ENCODE results near the gene DCST1. TPM values are rescaled to one million over a fixed set of nuclear protein-coding genes. Genes with fewer than 3 reads are reported as not detected.

The DCST1 gene
- total RNA-seq, 1 donor from 2014 or later = 0.11 TPM

DNA sequence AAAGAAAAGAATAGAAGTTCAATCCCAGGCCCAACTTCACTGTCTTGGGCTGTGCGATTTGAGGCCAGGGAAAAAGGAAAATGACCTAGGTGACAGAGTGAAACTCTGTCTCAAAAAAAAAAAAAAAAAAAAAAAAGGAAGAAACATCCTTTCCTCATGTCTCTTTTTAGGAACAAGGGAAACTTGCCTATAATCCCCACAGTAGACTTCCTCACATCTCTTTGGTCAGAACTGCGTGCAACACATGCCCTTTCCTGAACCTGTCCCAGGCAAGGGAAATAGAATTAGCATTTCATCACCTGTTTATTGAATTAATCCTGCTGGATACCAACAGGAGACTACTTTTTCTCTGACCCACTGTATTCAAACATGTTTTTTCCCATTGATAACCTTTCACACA is 2.3 kb downstream of the DCST1 start:
- H3K4me3 Mint-ChIP-seq (ENCODE audit: low read depth) = no peak overlapping the region
- H3K27ac Mint-ChIP-seq = no peak overlapping the region
- no peaks in the 10 kb centered on the region for H3K36me3 Mint-ChIP-seq (ENCODE audit: low read depth)
- DNase-seq (ENCODE audit: low spot score) = no peak
- intact Hi-C loops (cut with micrococcal nuclease) = no loop called here
- no peaks in the 10 kb centered on the region for H3K9me3 Mint-ChIP-seq
- peaks cover 8% of the 10 kb centered on the region for H3K27me3 Mint-ChIP-seq (ENCODE audit: low read depth)
- peaks cover 3% of the 10 kb centered on the region for H3K4me1 Mint-ChIP-seq (ENCODE audit: low read depth)

DNA sequence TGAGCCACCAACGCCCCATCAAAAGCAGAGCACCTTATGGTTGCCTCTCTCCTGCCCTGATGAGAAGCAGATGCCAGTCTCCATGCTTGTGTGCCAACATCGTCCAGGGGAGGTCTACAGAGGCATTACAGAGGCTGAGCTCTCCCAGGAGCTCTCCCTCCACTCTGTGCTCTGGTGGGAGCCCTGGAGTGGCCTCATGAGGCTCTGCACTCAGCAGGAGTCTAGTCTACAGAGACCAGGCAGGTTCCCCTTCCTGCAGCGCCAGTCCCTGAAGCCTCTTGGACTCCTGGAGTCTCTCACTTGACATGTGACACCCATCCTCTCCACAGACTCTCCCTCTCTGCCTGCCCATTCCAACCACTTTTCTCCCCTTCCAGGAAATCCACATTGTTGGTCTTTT is 3.4 kb downstream of the DCST1 start:
- no peak overlapping the region for H3K4me3 Mint-ChIP-seq (ENCODE audit: low read depth)
- H3K36me3 Mint-ChIP-seq (ENCODE audit: low read depth) = no peaks in the 10 kb centered on the region
- peaks cover 3% of the 10 kb centered on the region for H3K4me1 Mint-ChIP-seq (ENCODE audit: low read depth)
- intact Hi-C loops (cut with micrococcal nuclease) = no loop called here
- H3K27ac Mint-ChIP-seq = no peak overlapping the region
- no peaks in the 10 kb centered on the region for H3K9me3 Mint-ChIP-seq
- DNase-seq (ENCODE audit: low spot score) = no peak
- H3K27me3 Mint-ChIP-seq (ENCODE audit: low read depth) = peaks cover 8% of the 10 kb centered on the region

DNA sequence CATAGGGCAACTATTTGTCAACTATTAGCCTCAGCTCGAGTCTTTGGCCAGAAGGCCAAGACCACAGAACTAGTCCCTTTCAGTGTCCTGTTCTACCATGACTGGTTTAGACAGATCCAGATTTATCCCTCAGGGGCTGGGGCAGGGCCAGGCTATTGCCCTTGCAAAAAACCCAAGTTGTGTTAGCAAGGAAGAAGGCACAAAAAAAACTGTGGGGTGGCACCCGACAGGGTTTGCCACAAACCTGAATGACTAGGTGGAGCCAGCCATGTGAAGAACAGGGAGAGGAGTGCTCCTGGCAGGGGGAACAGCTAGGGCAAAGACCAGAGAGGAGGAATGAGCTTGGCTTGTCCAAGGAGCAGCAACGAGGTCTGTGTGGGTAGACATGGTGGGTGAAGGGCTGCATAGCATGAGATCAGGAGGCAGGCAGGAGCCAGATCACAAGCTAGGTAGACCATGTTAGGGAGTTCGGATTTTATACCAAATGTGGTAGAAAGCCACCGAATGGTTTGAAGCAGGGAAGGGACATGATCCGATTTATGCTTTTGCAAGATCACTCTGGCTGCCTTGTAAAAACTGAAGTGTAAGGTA is 4.3 kb downstream of the DCST1 start:
- H3K27ac Mint-ChIP-seq = no peak overlapping the region
- DNase-seq (ENCODE audit: low spot score) = no peak
- no peaks in the 10 kb centered on the region for H3K9me3 Mint-ChIP-seq
- peaks cover 3% of the 10 kb centered on the region for H3K4me1 Mint-ChIP-seq (ENCODE audit: low read depth)
- intact Hi-C loops (cut with micrococcal nuclease) = no loop called here
- peaks cover 8% of the 10 kb centered on the region for H3K27me3 Mint-ChIP-seq (ENCODE audit: low read depth)
- H3K4me3 Mint-ChIP-seq (ENCODE audit: low read depth) = no peak overlapping the region
- H3K36me3 Mint-ChIP-seq (ENCODE audit: low read depth) = no peaks in the 10 kb centered on the region

DNA sequence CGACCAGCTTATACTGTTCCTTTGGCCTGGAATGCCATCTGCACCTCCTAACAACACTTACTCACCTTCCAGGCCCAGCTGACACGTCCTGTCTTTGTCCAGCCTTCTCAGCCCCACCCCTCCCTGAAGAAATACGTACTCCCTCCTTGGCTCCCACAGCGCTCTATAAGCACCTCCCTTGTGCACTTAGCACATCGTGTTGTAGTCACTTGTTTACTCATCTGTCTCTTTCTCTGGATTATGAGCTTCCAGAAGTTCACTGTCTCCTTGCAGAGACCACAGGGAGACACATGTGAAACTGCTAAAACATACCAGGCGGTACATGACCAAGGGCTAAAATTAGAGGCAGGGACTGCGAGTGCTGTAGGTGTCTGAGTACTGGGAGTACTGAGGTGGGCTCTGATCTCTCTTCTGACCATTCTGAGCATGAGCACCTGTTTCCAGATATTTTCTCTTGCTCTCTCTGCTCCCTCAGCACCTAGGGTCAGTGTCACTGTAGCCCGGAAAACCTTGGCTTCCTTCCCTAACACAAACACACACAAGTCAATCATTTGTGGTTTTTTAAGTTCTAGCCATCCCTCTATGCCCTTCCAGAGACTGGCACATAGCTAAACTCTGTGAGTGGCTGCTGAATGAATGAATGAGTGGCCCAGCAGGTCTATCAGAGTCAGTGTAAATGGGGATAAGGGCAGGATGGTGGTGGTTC is 5.1 kb downstream of the DCST1 start:
- intact Hi-C loops (cut with micrococcal nuclease) = no loop called here
- no peak overlapping the region for H3K4me3 Mint-ChIP-seq (ENCODE audit: low read depth)
- no peaks in the 10 kb centered on the region for H3K9me3 Mint-ChIP-seq
- no peaks in the 10 kb centered on the region for H3K36me3 Mint-ChIP-seq (ENCODE audit: low read depth)
- no peak overlapping the region for H3K27ac Mint-ChIP-seq
- DNase-seq (ENCODE audit: low spot score) = no peak
- peaks cover 3% of the 10 kb centered on the region for H3K4me1 Mint-ChIP-seq (ENCODE audit: low read depth)
- H3K27me3 Mint-ChIP-seq (ENCODE audit: low read depth) = peaks cover 8% of the 10 kb centered on the region

DNA sequence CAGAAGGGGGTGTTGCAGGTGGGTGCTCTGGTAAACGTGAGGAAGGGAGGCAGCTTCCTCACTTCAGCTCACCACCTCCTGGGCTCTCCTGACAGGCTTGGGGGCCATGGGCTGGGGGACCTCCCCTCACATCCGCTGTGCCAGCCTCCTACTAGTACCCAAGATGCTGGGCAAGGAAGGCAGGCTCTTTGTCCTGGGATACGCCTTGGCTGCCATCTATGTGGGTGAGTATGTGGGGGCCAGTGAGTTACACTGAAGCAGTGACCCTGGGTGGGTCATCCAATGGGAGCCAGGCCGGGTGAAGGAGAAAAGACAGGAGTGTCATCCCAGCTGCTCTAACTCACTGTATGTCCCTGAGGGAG is 5.7 kb downstream of the DCST1 start:
- Mint-ChIP-seq H3K36me3 (ENCODE audit: low read depth) (no peaks in the 10 kb centered on the region), H3K4me3 (ENCODE audit: low read depth) (no peak overlapping the region), H3K27me3 (ENCODE audit: low read depth) (peaks cover 8% of the 10 kb centered on the region), H3K4me1 (ENCODE audit: low read depth) (peaks cover 3% of the 10 kb centered on the region), H3K27ac (no peak overlapping the region), H3K9me3 (no peaks in the 10 kb centered on the region)
- intact Hi-C loops (cut with micrococcal nuclease) = no loop called here
- no peak for DNase-seq (ENCODE audit: low spot score)

DNA sequence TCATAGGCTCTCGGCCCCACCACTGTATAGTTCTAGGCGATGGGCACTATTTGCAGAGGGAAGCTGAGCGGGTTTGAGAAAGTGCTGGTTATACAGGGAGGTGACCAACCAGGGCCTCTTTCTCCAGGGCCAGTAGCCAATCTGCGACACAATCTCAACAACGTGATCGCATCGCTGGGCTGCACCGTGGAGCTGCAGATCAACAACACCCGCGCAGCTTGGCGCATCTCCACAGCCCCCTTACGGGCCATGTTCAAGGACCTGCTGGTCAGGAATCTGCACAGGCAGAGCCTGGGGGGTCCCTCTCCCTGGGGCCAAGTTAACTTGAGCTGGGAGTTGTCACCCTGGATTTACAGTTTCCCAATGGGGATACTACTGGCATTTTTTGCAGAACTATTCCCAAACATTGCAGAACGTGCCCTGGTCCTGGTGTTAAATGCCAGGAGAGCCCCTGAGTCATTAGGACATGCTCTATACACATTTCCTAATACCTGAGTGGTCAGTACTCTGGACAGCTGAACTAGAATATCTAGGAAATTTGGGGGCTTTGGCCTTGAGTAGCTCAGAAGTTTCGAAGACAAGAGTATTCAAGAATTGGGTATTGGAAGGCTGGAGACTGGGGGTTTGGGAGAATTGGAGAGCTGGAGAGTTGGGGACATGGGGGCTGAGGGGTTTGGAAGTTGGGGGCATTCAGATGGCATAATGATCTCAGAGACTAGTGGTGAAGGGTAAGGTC is 6.9 kb downstream of the DCST1 start:
- Mint-ChIP-seq H3K27me3 (ENCODE audit: low read depth) (peaks cover 7% of the 10 kb centered on the region), H3K4me3 (ENCODE audit: low read depth) (no peak overlapping the region), H3K4me1 (ENCODE audit: low read depth) (peaks cover 14% of the 10 kb centered on the region), H3K9me3 (no peaks in the 10 kb centered on the region), H3K27ac (no peak overlapping the region), H3K36me3 (ENCODE audit: low read depth) (no peaks in the 10 kb centered on the region)
- no peak for DNase-seq (ENCODE audit: low spot score)
- intact Hi-C loops (cut with micrococcal nuclease) = no loop called here

DNA sequence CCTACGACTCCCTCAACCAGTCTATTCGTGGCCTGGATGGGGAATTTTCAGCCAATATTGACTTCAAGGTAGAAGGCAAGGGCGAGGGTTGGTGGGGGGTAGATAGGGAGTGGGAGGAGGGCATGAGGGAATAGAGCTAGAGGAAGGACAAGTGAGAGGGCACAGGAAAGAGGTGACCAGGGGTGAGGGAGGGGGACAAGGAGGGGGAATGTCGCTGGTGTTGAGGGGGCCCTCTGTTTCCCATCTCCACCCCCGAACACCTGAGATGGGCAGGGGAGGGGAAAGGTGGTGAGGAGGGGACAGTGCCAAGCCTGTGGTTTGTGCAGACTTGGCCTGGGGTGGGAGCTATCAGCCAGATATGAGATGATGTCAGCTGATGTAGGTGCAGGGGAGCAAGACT is 9.2 kb downstream of the DCST1 start:
- no peak overlapping the region for H3K27ac Mint-ChIP-seq
- peaks cover 6% of the 10 kb centered on the region for H3K27me3 Mint-ChIP-seq (ENCODE audit: low read depth)
- intact Hi-C loops (cut with micrococcal nuclease) = no loop called here
- no peak overlapping the region for H3K4me3 Mint-ChIP-seq (ENCODE audit: low read depth)
- DNase-seq (ENCODE audit: low spot score) = no peak
- H3K4me1 Mint-ChIP-seq (ENCODE audit: low read depth) = peaks cover 15% of the 10 kb centered on the region
- H3K36me3 Mint-ChIP-seq (ENCODE audit: low read depth) = no peaks in the 10 kb centered on the region
- no peaks in the 10 kb centered on the region for H3K9me3 Mint-ChIP-seq

DNA sequence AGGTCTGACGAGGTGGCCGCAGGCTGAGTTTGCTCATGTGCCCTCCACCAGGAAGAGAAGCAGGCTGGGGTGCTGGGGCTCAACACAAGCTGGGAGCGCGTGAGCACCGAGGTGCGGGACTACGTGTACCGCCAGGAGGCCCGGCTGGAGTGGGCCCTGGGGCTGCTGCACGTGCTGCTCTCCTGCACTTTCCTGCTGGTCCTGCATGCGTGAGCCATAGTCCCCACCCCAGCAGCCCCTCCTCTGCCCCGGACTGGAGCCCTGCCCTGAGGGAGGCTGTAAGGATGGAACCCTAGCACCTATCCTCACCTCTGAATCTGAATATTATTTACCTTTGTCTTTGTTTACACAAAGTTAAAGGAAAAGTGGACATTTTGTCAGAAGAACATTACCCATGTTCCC is 9.7 kb downstream of the DCST1 start:
- Mint-ChIP-seq H3K4me3 (ENCODE audit: low read depth) (no peak overlapping the region), H3K9me3 (no peaks in the 10 kb centered on the region), H3K4me1 (ENCODE audit: low read depth) (peaks cover 15% of the 10 kb centered on the region), H3K27me3 (ENCODE audit: low read depth) (peaks cover 2% of the 10 kb centered on the region), H3K36me3 (ENCODE audit: low read depth) (no peaks in the 10 kb centered on the region), H3K27ac (no peak overlapping the region)
- intact Hi-C loops (cut with micrococcal nuclease) = no loop called here
- DNase-seq (ENCODE audit: low spot score) = no peak

DNA sequence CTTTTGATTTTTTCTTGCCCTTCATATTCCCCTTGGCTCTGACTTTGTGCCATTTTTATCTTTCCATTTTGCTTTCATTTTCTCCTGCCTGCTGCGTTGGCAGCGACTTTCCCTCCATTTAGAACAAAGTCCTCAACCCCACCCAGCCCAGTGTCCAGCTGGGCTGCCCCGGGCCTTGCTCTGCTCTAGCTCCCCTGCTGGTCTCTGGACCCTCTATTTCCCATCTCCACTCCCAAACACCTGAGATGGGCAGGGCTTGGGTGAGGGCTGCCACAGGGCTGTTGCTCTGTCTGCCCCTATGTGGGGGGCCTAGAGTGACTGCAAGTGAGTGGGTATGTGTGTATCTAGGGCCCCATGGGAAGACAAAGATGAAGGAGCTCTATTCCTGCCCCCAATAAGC is 10.2 kb downstream of the DCST1 start:
- Mint-ChIP-seq H3K27ac (no peak overlapping the region), H3K27me3 (ENCODE audit: low read depth) (no peaks in the 10 kb centered on the region), H3K36me3 (ENCODE audit: low read depth) (no peaks in the 10 kb centered on the region), H3K4me1 (ENCODE audit: low read depth) (peaks cover 15% of the 10 kb centered on the region), H3K9me3 (no peaks in the 10 kb centered on the region), H3K4me3 (ENCODE audit: low read depth) (no peak overlapping the region)
- DNase-seq (ENCODE audit: low spot score) = no peak
- intact Hi-C loops (cut with micrococcal nuclease) = loop anchor here (2.0 kb wide), 1 partner anchor 17 kb away; no protein-coding TSS in a partner anchor

DNA sequence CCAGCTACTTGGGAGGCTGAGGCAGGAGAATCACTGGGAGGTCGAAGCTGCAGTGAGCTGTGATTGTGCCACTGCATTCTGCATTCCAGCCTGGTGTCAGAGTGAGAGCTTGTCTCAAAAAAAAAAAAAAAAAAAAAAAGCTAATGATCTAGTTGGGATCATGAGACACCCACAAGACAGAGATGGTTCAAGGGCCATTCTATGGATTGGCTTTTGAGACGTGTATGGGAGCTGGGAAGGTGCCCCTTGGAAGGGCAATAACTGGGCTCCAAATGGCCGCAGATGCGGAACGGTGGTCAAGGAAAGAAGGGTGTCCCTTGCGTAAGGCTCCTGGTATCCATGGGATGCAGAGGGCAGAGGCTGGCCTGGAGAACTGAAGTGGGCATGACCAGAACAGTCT is 10.7 kb downstream of the DCST1 start:
- intact Hi-C loops (cut with micrococcal nuclease) = loop anchor here (2.0 kb wide), 1 partner anchor 16 kb away; no protein-coding TSS in a partner anchor
- Mint-ChIP-seq H3K9me3 (no peaks in the 10 kb centered on the region), H3K36me3 (ENCODE audit: low read depth) (no peaks in the 10 kb centered on the region), H3K4me3 (ENCODE audit: low read depth) (no peak overlapping the region), H3K27me3 (ENCODE audit: low read depth) (no peaks in the 10 kb centered on the region), H3K4me1 (ENCODE audit: low read depth) (peaks cover 12% of the 10 kb centered on the region), H3K27ac (no peak overlapping the region)
- DNase-seq (ENCODE audit: low spot score) = no peak

DNA sequence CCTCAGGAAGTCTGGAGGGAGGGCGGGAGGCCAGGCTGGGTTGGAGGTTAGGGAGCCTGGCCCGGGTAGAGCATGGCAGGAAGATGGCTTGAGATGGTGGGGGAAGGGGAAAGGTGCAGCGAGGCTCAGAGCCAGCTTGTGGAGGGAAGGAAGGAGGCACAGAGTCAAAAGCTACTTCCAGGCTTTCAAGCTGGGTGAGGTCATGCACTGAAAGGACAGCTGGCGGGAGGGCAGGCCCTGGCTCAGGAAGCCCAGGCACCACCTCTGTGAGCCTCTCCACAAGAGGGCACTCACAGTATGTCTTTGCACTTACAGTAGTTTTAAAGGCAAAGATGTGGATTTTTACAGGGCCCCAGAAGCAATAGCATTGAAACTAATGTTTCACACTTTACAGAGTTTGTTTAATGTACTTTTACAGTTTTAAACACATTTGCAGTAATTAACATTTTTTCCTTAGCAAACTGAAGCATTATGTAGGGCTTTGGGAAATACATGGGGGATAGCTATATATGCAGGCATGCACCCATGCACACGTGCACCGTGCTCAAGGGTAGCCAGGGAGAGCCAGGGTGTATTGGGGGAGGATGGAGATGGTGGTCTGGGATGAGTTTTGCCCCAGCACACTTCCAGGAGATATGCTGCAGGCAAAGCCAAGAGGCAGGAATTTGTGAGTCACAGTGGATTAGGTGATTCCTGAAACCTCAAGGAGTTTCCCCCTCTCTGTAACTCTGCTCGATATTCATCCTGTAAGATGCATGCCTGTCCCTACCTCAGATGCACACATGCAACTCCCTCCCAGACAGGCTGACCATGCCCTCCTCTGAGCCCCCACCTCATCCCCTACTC is 11.4 kb downstream of the DCST1 start:
- peak overlapping the region; percentile 44 for H3K27ac Mint-ChIP-seq
- no peaks in the 10 kb centered on the region for H3K9me3 Mint-ChIP-seq
- no peaks in the 10 kb centered on the region for H3K27me3 Mint-ChIP-seq (ENCODE audit: low read depth)
- intact Hi-C loops (cut with micrococcal nuclease) = loop anchor here (2.0 kb wide), 1 partner anchor 16 kb away; no protein-coding TSS in a partner anchor
- H3K4me3 Mint-ChIP-seq (ENCODE audit: low read depth) = no peak overlapping the region
- peak; percentile 51 for DNase-seq (ENCODE audit: low spot score)
- H3K36me3 Mint-ChIP-seq (ENCODE audit: low read depth) = no peaks in the 10 kb centered on the region
- H3K4me1 Mint-ChIP-seq (ENCODE audit: low read depth) = peaks cover 17% of the 10 kb centered on the region

DNA sequence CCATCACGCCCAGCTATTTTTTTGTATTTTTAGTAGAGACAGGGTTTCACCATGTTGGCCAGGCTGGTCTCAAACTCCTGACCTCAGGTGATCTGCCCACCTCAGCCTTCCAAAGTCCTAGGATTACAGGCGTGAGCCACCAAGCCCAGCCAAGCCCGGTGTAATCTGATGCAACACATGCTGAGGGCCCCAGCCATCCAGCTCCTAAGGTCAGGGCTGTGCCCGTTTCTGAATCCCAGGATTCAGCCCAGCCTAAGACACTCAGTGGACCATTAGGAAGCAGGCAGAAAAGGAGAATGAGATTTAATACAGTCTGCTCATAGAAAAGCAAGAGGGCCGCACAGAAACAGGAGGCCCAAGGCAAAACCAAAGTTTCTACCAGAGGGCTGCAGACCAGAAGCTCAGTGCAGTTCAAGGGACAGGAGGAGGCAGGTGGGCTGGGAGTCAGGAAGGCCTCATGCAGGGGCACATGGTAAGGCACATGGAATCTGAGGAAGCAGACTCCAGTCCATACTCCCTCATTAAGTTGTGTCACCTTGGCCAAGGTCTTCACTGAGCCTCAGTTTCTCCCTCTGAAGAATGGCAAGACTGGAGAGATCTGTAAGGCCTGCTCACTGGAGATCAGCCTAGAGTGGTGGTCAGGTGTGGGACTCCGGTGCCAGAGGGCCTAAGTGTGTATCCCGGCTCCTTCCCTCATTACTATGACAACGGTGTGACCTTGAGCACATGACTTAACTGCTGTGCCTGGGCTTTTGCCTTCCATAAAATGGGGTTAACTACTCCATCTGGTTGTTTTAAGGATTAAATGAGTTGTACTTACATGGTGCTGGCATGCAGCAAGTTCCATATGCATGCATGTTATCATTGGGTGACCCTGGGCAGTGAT is 15.1 kb downstream of the DCST1 start:
- intact Hi-C loops (cut with micrococcal nuclease) = no loop called here
- H3K27me3 Mint-ChIP-seq (ENCODE audit: low read depth) = no peaks in the 10 kb centered on the region
- H3K4me1 Mint-ChIP-seq (ENCODE audit: low read depth) = peaks cover 36% of the 10 kb centered on the region
- no peaks in the 10 kb centered on the region for H3K36me3 Mint-ChIP-seq (ENCODE audit: low read depth)
- H3K27ac Mint-ChIP-seq = peak overlapping the region; percentile 18
- H3K9me3 Mint-ChIP-seq = no peaks in the 10 kb centered on the region
- no peak overlapping the region for H3K4me3 Mint-ChIP-seq (ENCODE audit: low read depth)
- no peak for DNase-seq (ENCODE audit: low spot score)
